ENCODE results near the gene EOLA2.
"Not testable (repeated sequence)": the region's sequence is repeated elsewhere in the genome, so short reads cannot be mapped to it uniquely, and the experiment has no call there.

The EOLA2 gene

DNA sequence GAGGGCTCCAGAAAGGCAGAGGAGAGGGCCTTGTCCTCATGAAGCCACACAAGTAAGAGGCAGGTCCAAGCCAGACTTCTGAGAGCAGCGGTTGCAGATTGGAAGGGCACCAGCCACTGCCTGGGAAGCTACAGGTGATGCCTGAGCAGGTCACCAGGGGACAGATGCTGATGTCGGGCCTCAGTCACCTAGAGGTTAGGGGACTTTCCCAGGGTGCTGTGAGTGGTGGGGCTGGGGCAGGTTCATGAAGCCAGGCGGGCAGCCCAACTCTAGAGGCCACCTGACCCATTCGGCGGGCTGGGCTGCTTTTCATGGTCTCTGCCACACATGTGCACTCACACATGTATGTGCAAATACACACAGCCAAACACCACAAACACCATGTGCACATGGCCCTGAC, 5.3 kb downstream of the EOLA2 start:
- DNase-seq (ENCODE audit: low read depth): not testable (repeated sequence)

DNA sequence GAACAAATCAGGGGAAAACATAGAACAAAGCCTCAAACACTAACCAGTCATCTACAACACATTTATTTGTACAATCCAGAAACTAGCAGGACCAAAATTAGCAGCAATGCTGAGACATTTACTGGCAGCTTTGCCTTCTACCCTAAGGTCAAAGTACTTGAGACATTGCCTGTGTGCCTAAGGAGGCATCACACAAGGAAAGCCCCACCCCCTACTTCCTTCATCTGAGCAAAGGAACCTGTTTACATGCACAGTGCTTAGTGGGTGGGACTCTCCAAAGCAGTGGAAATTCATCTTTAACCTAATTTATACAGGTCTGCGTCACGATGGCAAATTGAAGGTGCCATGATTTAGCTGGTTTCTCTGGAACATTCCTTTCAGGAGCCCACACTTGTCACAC, 6.1 kb downstream of the EOLA2 start:
- not testable (repeated sequence) for DNase-seq (ENCODE audit: low read depth)

DNA sequence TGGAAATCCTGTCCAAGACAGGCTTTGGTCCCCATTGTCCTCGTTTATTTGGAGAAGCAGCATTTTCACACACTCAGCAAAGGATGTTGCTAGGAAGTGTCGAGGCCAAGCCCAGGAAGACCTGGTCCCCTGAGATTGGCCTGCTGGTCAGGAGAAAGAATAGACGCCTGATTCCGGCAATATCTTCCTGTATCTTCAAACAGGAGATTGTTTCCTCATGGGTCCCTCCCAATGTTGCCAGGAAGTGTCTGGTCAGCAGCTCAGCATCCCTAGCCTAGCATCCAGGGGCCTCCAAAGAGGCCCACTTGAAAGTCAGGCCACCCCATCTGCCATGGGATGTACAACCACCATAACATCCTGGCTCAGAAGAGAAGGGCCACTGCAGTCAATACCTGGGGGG, 6.9 kb downstream of the EOLA2 start:
- DNase-seq (ENCODE audit: low read depth): not testable (repeated sequence)

DNA sequence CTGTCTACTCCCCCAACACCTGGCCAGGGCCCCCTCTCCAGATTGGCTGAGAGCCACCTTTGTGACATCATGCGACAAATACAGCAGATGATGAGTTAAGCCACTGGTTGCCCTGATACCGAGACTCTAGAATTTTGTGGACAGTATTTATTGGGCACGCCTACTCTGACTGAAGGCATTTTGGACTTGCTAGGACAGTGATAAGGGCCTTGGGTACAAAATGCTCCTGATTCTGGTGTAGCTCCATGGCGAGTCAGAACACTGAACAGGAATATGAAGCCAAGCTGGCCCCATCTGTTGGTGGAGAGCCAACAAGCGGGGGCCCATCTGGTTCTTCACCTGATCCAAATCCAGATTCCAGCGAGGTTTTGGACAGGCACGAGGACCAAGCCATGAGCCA, 8.9 kb downstream of the EOLA2 start, which contains the start of gene HSFX4:
Gene HSFX4 (plus strand): TSS at position 174 of the 400 bp plus-strand sequence. CDS start 72 bp downstream, at position 246.
- not testable (repeated sequence) for DNase-seq (ENCODE audit: low read depth)

DNA sequence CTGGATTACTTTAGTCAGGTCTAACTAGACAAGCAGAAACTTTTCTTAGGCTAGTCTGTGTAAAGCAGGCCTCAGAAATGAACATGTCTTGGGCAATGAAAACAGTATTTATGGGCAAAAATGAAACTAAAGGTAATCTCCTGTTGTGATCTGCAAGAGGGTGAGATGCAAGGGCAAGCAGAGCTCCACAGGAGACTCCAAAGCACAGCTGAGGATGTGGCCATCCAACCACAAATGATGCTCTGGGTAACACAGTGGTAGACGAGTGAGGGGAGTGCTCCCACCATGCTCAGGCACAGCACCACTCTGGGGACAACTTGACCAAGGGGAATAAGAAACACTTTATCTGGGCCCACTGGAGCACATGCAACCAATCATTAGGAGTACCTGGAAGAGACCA, 9.7 kb downstream of the EOLA2 start:
- DNase-seq (ENCODE audit: low read depth): not testable (repeated sequence)

DNA sequence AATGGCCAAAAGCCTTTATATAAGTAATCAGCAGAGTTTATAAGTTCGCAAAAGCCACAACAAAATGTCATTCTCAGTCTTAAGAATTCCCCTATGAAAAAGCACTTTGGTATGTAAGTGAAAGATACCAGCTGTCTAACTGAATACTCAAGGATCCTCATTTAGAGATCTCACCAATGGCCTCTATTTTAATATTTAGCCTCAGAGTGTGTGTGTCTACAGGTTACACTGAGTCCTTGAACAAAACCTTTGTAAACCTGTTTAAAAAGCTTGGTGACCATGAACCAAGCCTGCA, 10.4 kb downstream of the EOLA2 start:
- DNase-seq (ENCODE audit: low read depth): not testable (repeated sequence)

DNA sequence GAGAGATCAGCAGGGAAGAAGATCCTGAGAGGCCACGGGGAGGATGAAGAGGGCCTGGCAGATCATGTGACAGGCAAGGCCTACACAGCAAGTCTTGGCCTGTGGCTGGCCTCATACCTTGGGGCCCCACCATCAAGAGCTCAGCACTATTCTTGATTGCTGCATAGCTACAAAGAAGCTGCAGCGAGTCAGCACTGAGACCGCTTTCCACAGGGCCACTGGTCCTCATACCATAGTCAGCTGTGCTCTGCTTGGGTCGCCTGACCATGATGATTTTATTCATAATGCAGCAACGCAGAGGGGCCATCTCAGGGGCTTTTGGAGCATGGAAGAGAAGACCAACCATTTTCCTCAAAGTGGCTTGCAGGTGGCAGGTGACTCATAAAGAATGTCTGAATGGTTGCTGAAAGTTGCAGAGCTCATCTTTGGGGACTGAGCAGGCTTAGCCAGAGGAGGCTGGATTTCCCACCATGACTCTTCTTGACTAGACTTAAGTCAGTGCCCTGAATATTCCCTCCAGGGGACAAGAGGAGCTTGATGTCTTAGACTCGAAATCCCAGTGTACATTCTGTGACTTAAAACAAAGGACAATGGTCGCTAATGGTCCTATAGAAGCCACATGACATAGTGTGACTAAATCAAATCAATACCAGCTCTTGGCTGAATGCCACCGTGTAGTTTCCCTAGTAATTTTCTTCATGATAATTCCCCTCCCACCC, 10.9 kb downstream of the EOLA2 start:
- not testable (repeated sequence) for DNase-seq (ENCODE audit: low read depth)

DNA sequence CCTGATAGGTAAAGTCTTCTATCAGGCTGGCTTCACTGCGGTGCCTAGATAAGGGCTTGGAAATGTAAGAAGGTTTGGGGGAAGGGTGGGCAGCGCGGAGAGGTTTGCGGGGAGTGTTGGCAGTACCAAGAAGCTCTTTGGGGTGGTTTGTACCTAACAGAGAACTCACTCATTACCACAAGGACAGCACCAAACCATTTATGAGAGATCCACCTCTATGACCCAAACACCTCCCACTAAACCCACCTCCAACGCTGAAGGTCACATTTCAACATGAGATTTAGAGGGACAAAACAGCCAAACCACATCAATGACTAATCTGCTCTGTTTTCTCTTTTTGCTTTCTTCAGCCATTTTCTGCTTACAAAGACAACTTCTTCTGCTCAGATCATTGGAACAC, 13.9 kb downstream of the EOLA2 start:
- not testable (repeated sequence) for DNase-seq (ENCODE audit: low read depth)

DNA sequence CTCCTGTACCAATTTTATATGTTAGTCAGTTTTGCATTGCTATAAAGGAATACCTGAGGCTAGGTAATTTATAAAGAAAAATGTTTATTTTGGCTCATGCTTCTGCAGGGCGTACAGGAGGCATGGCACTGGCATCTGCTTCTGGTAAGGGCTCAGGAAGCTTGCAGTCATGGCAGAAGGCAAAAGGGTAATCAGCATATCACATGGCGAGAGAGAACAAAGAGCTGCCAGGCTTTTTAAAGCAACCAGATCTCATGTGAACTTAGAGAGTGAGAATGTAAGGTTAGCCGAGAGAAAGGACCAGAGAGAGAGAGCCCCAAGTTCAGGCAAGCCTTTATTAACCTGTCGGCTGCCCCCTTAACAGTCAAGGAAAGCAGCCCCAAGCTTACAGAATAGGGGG, 14.5 kb downstream of the EOLA2 start:
- DNase-seq (ENCODE audit: low read depth): not testable (repeated sequence)

DNA sequence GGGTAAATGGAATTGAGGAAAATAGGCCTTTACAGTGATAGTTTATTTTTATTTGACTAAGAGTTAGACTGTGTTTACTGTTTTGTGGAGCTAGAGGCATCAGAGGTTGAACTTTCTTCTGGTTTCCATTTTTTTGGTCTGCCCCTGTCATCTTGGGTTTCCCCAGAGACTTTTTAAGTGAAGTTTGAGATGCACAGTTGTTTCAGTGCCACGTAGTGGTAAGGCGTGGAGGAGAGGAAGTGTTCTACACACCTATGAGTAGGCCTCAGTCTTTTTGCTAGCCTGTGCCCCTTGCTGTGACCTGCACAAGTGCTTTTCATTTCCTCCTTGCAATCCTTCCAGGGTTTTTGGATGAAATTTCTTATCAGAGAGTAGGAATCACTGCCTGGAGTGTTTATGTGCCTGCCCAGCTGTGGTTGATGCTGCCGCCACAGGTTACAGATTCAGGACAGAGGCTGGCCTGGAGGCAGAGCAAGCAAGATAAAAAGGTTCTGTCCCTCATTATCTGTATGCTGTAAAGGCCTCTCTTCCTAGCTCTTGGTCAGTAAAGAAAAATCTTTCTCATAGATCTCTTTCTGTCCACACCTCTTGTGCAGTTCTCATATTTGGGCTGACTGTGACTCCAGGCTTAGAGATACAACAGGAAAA, 21.4 kb downstream of the EOLA2 start:
- DNase-seq (ENCODE audit: low read depth): no peak

DNA sequence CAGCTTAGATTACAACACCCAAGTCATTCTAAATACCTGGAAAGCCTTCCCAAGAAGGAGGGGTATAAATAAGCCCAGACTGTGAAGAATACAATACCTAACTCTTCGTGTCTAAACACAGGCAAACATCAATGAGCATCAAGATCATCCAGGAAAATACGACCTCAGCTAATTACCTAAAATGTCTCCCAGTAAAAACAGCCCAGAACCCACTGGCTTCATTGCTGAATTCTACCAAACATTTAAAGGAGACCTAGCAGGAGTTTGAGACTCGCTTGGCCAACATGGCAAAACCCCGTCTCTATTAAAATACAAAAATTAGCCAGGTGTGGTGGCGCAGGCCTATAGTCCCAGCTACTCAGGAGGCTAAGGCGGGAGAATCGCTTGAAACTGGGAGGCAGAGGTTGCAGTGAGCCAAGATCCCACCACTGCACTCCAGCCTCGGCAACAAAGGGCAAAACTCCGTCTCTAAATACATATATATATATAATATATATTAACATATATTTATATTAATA, 28.1 kb downstream of the EOLA2 start:
- DNase-seq (ENCODE audit: low read depth): no peak

DNA sequence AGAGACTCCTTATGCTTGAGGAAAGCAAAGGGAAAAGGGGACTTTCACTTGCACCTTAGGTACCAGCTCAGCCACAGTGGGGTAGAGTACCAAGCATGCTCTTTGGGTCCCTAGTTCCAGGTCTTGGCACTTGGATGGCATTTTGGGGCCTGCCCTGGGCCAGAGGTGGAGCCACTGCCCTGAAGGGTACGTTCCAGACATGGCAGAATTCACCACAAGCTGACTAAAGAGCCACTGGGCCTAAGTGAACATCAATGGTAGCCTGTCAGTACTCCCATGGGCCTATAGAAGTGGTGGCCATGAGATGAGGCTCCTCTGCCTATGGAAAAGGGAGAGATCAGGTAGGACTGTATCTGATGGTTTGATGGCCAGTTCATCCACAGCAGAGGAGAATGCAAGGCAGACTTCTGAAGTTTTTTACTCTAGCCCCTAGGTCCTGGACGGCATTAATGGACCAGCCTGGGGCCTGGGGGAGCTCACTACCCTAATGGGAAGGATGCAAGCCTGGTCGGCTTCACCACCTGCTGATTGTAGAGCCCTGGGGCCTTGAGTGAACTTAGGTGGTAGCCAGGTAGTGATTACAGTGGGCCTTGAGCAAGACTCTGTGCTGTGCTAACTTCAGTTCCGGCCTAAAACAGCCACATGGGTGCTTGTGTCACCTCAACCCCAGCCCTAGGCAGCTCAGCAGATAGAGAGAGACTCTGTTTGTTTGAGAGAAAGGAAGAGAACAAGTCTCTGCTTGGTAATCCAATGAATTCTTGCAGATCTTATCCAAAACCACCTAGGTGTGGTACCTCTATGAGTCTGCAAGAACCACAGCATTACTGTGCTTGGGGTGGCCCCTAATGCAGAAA, 28.7 kb downstream of the EOLA2 start:
- DNase-seq (ENCODE audit: low read depth): no peak

DNA sequence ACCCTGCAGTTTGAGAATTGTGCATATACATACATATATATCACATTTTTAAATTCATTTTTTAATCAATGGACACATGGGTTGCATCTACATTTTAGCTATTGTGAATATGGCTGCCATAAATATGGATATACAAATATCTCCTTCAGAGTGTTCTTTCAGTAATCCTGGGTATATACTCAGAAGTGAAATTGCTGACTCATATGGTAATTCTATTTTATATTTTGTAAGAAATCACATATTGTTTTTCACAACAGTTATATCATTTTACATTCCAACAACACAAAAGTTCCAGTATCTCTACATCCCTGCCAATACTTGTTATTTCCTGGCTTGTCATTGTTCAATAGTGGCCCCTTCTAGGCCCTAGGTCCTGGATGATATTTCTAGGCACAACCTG, 29.6 kb downstream of the EOLA2 start:
- no peak for DNase-seq (ENCODE audit: low read depth)

DNA sequence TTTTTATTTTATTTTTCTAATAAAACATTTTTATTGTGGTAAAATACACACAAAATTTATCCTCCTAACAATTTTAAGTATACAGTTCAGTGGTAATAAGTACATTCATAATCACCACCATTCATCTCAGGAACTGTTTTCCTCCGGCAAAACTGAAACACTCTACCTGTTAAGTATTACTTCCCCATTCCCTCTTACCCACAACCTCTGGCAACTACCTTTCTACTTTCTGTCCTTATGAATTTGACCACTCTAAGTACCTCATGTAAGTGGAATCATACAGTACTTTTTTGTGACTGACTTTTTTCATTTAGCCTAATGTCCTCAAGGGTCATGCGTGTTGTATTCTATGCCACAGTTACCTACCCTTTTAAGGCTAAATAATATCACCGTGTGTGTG, 30.0 kb downstream of the EOLA2 start:
- DNase-seq (ENCODE audit: low read depth): no peak

DNA sequence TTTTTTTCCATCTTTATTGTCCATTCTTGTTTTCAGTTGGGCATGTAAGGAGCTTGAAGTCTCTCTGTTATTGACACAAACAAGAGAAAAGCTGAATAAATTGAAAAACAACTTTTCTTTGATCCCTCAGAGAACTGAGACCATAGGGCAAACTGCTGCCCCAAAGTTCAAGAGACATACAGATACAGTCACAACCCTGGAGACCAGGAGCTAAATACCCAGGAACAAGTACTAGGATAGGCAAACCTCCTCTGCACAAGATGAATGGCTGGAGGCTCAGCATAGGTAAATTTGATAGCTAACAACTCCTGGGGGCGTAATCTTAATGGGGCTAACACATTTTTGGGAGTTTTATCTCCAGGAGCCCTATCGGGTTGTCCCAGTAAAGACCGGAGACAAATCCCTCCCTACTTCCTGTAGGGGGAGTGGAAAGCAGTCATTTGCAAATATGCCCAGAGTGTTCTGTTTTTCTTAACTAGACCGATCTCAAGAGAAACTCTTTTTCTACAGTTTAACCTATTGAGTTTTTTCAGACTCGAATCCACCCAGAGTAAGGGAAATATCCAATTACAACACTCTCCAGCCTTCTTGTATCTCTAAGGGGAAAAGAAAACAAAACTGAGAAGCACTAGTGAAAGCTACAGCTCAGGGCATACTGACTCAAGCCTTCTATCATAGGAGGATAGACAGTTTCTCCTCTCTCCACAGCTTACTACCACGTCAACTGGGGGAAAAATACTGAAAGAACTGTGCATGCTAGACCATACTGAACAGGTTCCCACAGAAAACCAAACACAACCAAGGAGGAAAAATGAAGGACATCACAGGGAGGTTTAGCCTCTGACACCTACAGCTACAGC, 34.2 kb downstream of the EOLA2 start:
- no peak for DNase-seq (ENCODE audit: low read depth)

DNA sequence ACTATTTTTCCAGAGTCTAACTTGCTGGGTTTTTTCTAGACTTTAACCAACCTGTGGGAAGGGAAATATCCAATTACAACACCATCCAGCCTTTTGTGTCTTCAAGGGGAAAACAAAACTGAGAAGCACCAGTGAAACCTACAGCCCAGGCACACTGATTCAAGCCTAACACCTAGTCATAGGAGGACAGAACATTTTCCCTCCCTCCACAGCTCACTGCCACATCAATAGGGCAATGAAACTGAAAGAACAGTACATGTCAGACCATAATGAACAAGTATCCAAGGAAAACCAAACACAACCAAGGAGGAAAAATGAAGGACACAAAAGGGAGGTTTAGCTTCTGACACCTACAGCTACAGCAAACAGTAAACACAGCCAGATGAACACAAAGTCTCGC, 39.7 kb downstream of the EOLA2 start:
- DNase-seq (ENCODE audit: low read depth): no peak

DNA sequence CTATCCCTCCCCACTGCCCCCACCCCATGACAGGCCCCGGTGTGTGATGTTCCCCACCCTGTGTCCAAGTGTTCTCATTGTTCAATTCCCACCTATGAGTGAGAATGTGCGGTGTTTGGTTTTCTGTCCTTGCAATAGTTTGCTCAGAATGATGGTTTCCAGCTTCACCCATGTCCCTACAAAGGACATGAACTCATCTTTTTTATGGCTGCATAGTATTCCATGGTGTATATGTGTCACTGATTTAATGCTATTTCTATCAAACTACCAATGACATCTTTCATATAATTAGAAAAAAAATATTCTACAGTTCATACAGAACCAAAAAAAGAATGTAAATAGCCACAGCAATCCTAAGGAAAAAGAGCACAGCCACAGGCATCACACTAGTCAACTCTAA, 47.5 kb downstream of the EOLA2 start:
- DNase-seq (ENCODE audit: low read depth): not testable (repeated sequence)
